ENCODE results near the gene SASH1.

Gene SASH1

DNA sequence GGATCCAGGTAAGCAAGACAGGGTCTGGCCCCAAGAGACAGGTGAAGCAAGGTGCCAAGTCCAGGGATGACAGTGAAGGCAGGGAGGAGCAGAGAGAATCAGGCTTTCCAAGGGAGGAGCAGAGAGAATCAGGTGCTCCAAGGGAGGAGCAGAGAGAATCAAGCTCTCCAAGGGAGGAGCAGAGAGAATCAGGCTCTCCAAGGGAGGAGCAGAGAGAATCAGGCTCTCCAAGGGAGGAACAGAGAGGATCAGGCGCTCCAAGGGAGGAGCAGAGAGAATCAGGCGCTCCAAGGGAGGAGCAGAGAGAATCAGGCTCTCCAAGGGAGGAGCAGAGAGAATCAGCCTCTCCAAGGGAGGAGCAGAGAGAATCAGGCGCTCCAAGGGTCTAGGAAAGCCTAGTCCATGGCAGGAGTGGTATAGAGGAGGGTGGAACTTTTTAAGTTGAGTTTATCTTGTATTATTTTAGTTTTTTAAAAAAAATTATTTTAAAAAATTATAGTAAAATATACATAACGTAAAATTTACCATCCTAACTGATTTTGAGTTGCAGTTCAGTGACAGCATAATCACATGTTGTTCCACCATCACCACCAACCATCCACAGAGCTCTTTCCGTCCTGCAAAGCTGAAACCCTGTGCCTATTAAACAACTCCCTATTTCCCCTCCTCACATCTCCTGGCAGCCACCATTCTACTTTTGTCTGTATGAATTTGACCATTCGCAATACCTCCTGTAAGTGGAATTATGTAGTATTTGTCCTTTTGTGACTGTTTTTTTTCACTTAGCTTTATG, 64.1 kb downstream of the SASH1 start:
- DNase-seq = no peak

DNA sequence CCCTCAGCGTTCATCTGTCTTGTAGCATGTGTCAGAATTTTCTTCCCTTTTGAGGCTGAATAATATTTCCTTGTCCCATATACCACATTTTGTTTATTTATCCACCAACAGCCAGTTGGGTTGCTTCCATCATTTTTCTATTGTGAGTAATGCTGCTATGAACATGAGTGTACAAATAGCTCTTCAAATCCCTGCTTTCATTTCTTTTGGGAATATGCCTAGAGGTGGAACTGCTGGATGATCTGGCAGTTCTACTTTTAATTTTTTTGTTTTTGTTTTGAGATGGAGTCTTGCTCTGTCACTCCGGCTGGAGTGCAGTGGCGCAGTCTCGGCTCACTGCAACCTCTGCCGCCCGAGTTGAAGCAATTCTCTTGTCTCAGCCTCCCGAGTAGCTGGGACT, 64.7 kb downstream of the SASH1 start:
- no peak for DNase-seq

DNA sequence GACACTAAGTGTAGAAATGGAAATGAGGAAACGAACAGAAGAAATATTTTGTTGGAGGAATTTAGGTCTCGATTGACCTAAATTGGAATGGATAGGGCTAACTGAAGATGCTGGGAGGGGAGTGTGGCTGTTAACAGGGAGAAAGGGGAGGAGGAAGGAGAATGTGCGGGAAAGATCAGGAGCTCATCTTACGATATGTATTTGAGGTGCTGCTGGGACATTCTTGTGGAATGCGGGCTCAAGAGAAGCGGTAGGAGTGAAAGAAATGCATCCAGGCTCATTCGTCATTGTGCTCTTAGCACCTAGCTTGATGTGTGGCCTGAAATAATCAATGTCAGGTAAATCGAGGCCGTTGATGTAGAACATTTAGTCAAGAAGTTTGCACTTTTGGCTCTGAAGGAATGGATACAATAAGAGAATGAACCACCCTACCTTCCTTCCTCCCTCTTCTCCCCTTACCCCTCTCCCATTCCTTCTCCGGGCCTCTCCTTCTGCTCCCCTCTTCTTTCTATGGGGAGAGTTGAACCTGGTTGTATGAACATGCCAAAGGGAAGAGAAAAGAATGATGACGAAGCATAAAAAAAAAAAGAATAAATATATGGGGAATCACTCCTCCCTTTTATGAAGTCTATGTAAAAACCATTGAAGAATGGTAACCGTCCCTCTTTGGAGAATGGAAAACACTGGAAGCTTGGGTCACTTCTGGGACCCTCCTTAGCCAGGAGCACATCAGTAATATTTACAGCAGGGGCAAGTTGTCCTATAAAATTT, 70.9 kb downstream of the SASH1 start:
- no peak for DNase-seq

DNA sequence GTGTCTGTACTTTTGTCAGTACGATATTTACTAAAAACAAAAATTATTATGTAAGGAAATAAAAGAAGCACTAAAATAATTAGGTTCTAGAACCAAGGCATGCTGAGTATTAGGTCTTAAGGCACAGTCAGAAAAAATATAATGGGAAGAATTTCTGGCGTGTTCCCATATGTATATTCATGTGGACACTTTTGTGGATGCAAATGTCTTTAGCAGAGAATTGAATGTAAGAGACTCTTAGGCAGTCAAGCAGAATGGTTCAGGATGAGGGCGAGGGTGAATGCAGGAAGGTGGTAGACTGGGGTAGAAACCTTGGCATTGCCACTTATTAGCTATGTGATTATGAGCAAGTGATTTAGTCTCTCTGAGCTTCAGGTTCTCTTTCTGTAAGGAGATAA, 71.5 kb downstream of the SASH1 start:
- DNase-seq = no peak

DNA sequence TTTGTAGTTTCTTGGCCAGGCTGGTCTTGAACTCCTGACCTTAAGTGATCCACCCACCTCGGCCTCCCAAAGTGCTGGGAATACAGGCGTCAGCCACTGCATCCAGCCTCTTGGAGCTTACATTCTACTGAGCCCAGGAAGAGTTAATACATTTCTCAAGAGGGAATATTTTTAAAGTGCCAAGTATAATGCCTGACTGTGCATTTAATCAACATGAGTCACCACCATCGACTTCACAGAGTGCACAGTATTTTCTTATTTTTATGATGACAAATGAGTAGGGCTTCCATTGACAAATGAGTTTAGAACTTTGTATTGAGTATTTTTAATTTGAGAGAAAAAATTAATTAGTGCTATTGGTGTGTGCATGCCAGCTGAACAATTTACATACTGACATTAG, 72.2 kb downstream of the SASH1 start:
- no peak for DNase-seq

DNA sequence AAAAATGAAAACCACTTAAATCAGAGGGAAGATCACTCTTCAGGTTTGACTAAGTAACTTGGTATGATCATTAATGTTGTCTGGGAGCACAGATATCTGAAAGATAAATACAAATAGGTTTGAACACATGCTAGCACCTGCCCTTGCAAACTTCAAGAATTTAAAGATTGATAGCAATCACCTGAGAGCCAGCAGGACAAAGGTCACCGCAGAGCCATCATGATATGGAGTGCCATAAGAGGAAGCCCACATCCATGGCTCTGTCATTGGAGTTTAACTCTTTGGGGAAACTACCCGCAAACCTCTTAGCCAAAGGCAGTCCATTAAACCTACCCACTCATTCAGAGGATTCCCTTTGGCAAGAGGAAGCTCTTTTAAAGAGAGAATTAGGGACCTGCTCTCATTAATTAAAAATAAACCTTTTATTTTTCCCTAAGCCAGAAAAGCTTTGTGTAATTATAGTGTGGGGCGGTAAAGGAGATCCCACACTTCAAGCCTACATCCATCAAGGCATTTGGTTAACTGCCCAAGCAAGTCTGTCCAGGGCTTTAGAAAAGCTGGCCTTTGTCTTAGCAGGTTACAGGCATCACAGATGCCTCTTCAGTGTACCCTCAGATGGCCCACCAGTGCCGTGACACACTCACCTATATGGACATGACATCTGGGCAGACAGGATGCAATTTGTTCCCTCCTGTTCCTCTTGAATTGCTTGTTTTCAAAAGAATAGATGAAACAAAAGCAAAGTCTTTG, 73.0 kb downstream of the SASH1 start:
- no peak for DNase-seq

DNA sequence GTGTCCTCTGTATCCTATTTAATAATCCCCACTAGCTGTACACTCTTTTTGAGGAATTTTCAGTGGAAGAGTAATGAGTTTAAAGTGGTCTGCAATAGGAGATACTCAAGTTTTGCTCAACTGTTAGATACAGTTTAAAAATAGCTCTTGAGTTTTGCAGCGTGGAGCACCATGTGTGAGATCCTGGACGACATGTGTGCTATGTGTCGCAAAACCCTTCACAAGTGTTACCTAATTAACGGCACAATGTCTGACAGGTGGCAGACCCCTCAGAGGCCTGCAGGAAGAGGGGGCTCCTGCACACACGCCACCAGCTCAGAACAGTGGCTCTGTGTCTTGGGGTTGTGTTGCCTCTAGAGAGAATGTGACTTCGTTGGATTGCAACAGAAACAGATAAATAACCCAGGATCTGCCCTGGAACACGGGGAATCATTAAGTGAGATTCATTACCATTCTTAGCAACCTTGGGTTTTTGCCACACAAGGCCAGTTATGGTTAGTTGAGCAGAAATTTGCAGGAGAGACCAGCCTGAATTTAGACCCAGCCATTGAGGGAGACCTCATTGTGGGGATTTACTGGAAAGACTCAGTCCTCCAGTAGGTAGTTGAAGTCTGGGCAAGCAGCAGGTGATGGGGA, 73.8 kb downstream of the SASH1 start:
- DNase-seq = no peak

DNA sequence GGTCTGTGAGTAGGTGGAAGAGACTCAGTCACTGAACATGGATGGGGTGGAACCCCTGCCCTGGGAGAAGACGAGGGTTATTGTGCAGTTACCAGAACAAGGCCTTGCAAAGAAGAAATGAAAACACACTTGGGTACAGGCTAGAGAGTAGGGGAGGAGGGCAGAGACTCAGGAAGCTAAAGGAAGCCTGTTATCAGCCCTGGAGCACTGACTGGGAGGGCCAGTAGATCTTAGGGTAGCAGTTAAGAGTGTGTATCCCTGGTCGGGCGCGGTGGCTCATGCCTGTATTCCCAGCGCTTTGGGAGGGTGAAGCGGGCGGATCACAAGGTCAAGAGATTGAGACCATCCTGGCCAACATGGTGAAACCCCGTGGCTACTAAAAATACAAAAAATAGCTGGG, 74.4 kb downstream of the SASH1 start:
- no peak for DNase-seq

DNA sequence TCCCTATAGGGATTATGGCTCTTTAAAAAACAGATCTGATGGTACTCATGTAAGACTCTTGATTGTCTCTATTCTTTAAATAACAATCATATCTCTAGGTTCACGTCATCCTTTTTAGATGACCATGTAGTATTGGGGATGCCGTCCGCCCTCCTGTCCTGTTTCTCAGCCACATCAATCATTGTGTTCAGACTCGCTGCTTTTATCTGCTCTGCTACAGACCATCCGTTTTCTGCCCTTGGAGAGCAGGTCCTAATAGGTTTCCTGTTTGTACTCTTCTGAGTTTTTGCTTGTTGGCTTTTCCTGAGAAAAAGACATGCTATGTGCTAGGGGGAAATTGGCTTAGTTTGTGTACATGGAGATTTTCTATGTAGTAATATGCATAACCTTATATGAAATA, 76.8 kb downstream of the SASH1 start:
- no peak for DNase-seq

DNA sequence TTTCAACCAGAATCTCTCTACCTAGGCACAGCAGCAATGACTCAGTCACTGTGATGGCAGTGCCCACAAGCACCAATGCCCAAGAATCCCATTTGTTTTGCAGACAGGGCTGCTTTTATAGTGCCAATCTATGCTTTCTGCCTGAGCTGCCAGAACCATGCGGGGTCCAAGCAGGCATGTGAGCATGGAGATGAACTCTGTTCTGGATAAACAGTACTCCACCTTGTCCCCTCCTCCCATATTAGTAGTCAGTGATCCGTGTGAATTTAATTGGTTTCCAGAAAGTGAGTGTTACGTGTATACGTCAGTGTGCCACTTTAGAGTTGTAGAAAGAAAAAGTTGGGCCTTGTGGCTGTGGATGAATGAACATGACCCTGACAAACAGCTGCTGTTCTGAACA, 79.4 kb downstream of the SASH1 start:
- DNase-seq = peak; percentile 94

DNA sequence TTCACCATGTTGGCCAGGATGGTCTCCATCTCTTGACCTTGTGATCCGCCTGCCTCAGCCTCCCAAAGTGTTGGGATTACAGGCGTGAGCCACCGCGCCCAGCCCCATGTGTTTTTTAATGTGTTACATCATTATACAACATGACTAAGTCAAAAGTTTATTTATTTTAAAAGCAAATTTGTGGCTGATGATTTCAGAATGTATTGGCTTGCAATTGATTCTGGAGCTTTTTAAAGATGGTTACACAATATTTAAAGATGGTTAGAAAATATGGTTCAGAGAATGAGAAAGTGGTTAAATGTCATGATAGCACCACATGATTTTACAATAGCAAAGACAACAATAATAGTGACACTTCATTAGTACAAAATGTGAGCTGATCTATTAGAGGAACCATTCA, 80.5 kb downstream of the SASH1 start:
- DNase-seq = no peak

DNA sequence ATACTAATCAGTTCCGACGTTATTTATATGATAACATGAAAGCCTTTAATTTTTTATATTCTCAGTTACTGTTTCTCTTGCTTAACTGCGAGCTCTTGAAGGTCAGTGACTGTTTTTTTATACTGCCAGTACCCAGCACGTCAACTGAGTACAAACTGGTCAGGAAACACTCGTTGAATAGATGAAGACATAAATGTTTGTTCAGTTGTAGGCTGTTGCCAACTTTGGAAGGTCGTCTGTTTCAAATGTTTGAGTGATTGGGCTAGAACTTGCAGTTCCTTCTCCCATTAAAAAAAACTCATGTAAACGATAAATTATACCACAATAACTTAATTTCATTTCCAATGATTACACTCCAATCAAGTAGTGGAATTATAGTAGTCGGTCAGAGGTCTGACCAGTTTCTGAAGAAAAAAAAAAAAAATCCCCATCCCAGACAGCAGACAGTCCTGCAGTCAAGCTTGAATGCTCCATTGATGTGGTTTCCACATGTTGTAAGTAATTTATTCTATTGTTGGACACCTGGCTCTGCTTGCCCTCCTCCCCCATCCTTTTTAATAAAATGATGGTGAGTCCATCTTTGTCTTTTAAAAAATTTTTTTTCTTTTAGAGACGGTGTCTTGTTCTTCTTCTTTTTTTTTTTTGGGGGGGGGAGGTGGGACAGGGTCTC, 81.1 kb downstream of the SASH1 start:
- DNase-seq = peak; percentile 17

DNA sequence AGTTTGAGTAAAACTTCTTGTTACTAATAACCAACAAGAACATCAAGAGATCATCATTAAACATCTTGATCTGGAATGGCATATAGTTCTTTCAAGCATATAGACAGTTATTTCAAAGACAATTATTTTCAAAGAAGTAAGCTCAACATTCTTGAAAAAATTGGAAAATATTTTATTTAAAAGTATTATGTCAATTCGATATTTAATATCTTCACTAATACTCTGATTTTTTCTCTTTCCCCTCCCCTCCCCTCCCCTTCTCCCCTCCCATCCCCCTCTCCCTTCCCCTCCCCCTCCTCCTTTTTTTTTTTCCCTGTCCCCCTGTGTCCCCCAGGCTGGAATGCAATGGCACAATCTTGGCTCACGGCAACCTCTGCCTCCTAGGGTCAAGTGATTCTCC, 82.8 kb downstream of the SASH1 start:
- DNase-seq = no peak

DNA sequence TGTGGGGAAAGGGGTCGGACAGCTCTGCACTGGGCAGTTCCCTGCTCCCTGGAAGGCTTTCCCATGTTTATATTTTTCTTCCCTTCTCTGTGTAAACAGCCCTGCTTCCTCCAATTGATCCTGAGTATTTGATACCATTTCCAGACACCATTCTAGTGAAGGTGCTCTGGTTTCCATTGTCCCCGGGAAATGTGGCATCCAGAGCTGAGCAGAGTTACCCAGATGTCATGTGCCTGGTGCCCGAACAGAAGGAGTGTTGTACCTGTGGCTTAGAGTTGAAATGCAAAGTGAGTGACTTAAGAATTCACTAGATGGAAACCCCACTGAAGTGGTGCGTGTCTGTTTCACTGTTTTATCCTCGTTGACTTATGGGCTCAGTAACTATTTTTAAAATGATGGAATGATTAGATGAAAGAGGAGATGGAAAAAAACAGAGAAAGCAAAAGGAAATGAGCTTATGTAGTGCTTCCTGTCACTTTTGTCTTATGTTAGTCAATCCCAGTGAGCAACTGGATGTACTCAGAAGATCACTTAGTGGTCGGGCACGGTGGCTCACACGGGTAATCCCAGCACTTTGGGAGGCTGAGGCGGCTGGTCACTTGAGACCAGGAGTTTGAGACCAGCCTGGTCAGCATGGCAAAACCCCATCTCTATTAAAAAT, 83.8 kb downstream of the SASH1 start:
- DNase-seq = no peak

DNA sequence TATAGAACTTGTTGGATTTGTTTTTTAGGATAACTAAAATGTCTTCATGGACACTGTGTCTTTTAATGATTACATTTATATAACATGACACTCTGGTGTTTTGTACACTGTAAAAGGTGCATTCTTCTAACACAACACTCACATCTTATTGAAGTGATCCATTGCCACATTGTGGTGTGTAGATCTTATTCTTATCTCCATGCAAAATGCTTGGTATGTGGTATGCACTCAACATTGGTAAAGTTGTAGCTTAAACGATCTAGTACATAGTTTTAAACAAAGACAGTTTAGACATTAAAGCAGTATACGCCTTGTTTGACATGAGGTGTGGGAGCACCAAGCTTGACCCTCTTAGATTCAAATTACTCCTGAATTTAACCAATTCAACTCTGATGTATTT, 84.7 kb downstream of the SASH1 start:
- DNase-seq = no peak

DNA sequence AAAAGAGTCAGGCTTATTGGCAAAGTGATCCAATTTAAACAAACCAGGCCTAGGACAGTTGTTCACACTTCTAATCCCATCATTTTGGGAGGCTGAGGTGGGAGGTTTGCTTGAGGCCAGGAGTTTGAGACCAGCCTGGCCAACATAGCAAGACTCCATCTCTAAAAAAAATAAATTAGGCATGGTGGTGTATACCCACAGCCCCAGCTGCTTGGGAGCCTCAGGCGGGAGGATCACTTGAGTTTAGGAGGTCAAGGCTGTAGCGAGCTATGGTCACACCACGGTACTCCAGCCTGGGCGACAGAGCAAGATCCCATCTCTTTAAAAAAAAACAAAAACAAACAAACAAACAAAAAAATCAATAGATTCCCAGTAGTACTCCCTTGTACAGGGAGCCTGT, 86.8 kb downstream of the SASH1 start:
- no peak for DNase-seq

DNA sequence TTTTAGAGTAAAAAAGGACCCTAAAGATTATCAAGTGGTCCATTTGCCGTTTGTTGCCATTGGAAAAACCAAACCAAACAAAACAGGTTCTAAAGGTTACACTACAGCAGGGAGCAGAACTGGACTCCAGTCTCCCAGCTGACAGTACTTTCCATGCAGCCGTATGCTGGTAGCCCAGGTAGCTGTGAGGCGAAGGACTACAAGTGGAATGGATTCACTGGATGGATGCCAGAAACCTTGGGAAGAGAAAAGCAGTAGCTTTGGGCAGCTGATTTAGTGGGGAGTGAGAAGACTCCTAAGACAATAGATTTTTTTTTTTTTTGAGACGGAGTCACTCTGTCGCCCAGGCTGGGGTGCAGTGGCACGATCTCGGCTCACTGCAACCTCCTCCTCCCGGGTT, 88.3 kb downstream of the SASH1 start:
- no peak for DNase-seq

DNA sequence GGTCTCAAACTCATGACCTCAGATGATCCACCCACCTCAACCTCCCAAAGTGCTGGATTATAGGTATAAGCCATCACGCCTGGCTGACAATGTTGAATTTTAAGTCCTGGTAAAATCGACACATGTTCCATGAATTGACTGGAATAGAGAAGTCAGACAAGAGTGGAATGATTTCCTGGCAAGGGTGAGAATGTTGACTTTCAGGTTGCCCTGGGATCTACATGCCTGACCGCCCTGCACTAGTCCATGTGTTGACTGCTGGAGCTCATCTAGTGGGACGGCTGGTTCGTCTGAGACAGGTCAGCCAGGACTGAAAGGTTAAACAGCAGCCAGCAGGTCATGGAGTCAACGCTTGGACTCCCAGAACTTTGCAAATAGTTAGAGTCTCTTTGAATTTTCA, 88.8 kb downstream of the SASH1 start:
- DNase-seq = no peak

DNA sequence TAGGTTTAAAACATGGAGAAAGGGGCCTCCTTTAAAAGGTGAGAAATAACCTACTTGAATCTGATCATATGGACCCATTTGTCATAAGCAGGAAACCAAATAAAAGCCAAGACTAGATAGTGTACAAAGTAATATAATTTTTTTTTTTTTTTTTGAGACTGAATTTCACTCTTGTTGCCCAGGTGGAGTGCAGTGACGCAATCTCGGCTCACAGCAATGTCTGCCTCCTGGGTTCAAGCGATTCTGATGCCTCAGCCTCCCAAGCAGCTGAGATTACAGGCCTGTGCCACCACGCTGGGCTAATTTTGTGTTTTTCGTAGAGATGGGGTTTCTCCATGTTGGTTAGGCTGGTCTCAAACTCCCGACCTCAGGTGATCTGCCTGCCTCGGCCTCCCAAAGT, 89.2 kb downstream of the SASH1 start:
- DNase-seq = no peak

DNA sequence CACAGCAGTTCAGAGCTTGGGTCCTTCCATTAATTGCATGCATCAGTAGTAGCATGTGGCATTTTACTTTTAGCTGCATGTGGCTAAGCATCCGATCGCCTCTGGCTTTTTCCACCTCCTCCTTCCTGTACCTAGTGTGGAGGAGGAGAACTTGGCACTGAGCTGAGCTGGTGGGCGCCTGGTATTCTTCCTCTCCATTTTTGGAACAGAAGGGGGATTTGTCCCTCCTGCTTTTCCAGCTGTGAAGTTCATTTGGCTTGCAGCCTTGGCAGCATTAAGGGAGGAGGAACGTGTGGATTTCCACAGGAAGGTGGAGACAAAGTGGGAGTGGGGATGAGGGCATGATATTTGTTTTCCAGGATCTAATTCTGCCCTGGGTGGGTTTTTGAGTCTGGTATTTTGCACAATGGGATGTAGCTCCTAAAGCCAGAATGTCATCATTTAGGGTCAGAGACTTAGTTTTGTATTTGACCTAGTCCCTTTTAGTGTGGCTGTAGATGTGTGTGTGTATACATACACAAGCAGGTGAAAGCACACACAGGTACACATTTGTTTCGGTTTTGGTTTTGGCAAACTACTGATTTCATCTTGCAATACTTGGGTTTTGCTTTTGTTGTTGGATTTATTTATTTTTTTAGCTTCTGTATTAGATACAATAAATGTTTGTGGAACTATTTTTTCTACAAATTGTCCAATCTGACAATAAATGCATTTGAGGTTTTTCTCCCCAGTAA, 90.0 kb downstream of the SASH1 start:
- DNase-seq = no peak

DNA sequence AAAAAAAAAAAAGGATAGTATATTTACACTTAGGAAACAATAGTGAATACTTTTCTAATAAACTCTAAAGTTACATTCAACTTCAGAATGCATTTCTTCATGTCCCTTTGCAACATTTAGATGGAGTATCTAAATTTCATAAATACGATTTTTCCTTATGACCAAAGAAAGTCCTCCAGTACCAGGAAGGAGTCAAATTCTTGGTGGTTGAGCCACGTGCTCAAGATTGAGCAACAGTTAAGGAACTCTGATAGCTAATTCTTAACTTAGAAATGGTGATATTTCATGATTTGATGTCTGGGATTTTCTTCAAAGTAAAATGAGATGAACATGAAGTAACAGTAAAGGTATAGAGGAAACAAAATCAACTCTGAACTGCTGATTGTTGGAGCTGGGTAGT, 92.7 kb downstream of the SASH1 start:
- no peak for DNase-seq

DNA sequence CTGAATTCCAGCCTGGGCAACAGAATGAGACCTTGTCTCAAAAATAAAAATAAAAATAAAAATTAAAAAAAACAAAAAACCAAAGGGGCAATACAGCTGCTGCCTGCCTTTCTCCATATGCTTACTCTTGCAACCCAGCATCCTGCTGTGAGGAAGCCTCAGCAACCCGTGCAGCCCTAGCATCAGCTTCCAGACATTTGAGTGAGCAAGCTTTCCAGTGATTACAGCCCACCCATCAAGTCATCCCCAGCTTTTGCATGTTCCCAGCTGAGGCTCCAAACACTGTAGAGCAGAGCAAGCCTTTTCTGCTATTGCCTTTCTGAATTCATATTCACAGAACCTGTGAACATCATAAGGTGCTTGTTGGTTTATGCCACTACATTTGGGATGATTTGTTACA, 93.8 kb downstream of the SASH1 start:
- no peak for DNase-seq
